SIG-M5 (cell line): ENCODE data around the gene SYTL2.
"Not testable (repeated sequence)": the region's sequence is repeated elsewhere in the genome, so short reads cannot be mapped to it uniquely, and the experiment has no call there.

Source experiments
- DNase-seq: peaks from one replicate; lab custom pipeline; 2025; lab: John Stamatoyannopoulos, UW

SYTL2 gene, protein sequence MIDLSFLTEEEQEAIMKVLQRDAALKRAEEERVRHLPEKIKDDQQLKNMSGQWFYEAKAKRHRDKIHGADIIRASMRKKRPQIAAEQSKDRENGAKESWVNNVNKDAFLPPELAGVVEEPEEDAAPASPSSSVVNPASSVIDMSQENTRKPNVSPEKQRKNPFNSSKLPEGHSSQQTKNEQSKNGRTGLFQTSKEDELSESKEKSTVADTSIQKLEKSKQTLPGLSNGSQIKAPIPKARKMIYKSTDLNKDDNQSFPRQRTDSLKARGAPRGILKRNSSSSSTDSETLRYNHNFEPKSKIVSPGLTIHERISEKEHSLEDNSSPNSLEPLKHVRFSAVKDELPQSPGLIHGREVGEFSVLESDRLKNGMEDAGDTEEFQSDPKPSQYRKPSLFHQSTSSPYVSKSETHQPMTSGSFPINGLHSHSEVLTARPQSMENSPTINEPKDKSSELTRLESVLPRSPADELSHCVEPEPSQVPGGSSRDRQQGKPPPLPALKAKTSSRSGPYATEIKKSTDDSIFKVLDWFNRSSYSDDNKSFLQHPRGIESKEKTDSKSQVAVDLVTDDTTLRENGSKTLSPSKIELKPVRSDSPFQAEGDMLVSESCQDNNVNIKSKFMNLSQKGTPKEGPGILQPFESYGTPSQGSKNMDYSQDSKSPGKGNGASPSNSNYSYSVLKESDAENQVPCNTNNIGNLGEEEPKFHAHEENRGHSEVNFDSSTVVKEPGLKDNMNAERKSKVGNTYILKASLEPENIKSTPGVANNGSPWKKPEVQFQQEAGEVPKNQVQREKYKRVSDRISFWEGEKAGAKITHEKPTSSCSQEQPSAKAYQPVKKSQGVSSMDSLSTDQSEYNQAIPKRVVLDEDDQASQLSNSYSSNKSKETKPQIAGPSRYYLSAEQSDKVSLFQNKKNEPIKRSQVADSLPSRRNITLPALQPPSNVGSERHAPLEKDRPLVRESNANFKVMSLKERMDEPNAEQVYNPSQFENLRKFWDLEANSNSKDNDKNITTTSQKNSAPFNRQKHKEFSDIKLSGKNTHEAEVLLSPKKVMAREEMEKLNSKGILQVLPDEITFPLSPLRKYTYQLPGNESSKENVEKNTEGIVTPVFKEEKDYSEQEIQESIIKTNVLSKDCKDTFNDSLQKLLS (N-terminal part only)

DNA sequence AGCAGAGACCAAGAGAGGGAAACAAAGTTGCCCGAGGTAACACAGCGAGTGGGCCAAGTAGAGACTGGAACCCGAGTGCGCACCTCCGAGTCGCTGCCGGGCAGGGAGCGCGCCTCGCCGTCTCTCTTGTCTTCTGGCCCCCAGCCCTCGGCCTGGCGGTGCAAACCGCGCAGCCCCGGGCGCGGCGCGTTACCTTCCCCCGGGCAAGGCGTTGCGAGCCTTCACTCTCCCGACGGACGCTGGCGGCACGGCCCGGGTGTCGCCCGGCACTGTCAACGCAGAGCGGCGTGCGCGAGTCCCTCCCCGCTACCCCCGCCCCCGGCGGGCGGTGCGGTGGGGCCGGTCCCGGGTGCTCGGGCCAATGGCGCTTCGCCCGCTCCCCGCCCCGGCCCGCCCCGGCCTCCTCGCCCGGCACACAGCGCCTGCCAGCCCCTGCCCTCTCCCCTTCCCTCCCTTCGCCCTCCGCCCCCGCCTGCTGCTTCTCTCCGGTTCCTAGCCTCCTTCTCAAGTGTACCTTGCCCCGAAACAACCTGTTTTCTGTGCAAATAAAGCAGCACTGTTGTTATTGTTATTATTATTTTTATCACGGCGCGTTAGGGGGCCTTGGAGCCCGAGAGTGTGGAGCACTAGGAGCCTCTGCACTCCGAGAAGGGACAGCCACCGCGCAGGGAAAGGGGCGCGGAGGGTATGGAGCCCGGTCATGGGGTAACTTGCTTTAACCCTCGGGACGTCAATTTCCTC lies at the start of gene SYTL2:
Gene SYTL2, minus strand, starts transcription at position 271 of the 741 bp plus-strand sequence. CDS start 53,416 bp downstream, outside the sequence.
- DNase-seq: no peak

DNA sequence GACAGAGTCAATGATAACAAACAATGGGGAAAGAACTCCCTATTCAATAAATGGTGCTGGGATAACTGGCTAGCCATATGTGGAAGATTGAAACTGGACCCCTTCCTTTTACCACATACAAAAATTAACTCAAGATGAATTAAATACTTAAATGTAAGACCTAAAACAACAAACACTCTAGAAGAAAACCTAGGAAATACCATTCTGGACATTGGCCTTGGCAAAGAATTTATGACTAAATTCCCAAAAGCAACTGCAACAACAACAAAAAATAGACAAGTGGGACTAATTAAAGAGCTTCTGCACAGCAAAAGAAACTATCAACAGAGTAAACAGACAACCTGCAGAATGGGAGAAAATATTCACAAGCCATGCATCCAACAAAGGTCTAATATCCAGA lies 48.6 kb upstream of the SYTL2 start:
- not testable (repeated sequence) for DNase-seq

DNA sequence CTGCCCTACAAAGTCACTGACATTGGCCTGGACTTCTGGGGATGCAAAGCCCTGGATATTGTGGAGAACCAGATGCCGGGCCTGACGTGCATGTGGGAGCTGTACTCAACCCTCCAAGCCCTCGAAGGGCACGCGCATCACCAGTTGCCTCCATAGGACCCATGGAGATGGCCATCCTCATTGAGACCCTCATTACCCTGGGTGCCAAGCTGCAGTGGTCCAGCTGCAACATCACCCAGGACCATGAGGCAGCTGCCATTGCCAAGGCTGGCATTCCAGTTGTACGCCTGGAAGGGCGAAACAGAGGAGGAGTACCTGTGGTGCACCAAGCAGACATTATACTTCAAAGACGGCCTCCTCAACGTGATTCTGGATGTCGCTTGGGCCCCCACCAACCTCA lies 46.2 kb upstream of the SYTL2 start:
- no peak for DNase-seq

DNA sequence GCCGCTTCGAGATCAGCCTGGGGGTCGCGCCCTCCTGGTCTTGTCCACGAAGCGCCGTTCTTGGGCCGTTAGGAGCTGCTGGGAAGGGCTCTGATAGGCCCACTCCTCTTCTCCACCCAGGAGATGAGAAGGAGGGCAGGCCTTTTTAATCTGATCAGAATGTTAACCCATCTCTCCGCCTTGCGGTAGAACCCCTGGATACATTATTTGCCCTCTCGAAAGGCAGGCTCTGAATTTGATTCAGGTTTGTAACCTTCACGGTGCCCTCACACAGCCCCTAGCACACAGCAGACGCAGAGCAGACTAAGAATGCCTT lies 44.4 kb upstream of the SYTL2 start, which contains the start of gene CCDC83:
Gene CCDC83, plus strand, starts transcription at position 43 of the 316 bp plus-strand sequence. CDS start 9,741 bp downstream, outside the sequence.
- no peak for DNase-seq

DNA sequence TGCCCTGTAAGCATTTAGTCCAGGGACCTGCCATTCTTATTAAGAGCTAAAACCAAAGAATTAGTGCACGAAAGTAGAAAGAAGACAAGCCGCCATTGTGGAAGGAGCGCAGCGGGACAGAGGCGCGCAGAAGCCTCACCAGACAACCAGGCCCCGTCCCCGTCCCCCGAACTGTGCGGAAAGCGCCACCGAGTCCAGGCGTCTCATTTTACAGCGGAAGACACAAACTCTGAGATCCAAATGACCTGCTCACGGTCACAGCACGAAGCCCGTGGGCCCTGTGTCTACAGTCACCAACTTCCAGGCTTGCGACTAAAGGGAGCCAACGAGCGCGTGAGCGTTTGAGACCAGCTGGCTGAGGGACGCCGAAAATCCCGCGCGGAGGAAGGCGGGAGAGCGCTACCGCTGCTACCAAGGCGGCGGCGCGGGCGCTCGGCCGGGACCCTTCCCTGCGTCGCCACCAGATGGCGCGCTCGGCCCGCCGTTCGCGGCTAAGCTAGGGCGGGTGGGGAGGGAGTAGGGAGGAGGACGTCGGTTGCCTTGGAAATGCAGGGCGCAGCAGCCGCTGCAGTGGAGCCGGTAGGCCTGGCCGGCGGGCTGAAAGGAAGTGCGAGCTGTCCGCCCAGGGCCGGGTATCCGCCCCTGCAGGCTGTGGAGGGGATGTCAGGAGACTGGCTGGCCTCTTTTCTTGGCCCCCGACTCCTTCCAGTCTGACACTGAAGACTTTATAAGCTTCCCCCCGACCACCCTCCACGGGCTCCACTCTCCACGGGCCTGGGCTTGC lies 43.8 kb upstream of the SYTL2 start:
- DNase-seq: peak; percentile 58

DNA sequence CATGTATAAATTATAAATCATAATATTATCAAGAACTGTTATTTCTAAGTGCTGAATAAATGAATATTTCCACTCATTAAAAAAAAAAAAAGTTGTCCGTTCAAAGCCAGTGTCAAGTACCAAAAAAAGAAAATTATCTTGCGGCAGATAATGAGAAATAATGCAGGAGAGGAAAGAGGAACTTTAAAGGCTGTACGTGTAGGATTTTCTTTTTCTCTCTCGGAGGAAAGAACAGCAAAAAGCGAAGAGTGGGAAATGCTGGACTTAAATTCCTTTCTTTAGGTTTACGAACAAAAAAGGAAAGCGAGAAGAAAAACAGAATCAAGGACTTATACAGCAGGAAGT lies 43.2 kb upstream of the SYTL2 start:
- DNase-seq: no peak

DNA sequence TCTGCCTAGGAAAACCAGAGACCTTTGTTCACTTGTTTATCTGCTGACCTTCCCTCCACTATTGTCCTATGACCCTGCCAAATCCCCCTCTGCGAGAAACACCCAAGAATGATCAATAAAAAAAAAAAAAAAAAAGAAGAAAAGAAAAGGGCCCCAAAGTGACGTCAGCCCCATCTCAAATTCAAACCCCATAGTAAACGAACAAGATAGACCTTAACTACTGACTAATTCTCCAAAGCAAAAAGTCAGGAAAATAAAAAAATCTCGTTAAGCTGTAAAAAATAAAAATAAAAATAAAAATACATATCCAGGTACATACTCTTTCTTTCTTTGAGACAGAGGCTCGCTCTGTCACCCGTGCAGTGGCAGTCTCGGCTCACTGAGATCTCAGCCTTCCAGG lies 42.6 kb upstream of the SYTL2 start:
- DNase-seq: not testable (repeated sequence)

DNA sequence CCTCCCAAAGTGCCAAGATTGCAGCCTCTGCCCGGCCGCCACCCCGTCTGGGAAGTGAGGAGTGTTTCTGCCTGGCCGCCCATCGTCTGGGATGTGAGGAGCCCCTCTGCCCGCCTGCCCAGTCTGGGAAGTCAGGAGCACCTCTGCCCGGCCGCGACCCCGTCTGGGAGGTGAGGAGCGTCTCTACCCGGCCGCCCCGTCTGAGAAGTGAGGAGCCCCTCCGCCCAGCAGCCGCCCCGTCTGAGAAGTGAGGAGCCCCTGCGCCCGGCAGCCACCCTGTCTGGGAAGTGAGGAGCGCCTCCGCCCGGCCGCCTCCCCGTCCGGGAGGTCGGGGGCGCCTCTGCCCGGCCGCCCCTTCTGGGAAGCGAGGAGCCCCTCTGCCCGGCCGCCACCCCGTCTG lies 41.8 kb upstream of the SYTL2 start:
- DNase-seq: not testable (repeated sequence)

DNA sequence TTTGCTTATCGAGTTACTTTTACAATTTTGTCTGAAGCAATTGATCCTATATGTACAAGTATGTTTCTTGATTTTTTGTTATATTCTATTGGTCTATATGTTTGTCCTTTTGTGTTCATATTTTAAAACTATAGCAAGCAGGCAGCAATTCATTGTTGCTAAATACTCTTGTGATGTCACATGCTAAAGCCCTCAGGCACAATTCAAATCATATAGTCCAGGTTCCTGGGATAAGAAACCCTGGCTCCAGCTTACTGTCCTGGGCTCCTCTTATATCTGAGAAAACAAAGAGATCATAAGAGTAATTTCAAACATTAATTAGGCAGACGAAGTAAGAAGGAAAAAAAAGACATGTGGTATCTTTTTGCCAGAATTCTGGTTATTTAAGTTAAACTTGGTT lies 37.6 kb upstream of the SYTL2 start:
- no peak for DNase-seq

DNA sequence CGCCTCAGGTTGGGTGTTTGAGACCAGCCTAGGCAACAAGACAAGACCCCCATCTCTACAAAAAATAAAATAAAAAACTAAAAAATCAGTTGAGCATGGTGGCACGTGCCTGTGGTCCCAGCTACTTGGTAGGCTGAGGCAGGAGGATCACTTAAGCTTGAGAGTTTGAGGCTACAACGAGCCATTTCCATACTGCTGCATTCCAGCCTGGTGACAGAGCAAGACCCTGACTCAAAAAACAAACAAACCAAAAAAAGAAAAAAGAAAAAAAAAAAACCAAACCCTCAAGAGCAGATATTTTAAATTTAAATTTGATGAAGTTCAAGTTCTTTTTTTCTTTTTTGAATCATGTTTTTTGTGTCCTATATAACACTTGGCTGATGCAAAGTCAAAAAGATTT lies 37.1 kb upstream of the SYTL2 start:
- no peak for DNase-seq

DNA sequence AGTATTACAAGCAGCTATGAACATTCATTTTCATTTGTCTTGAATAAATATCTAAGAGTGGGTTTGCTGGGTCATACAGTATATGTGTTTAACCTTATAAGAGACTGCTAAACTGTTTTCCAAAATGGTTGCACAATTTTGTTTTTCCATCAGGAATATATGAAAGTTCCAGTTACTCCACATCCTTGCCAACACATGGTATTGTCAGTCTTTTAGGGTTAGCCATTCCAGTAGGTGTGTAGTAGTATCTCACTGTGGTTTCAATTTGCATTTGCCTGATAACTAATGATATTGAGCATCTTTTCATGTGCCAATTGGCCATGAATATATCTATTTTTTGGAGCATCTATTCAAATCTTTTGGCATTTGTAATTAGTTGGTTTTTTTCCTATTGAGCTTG lies 36.5 kb upstream of the SYTL2 start:
- no peak for DNase-seq

DNA sequence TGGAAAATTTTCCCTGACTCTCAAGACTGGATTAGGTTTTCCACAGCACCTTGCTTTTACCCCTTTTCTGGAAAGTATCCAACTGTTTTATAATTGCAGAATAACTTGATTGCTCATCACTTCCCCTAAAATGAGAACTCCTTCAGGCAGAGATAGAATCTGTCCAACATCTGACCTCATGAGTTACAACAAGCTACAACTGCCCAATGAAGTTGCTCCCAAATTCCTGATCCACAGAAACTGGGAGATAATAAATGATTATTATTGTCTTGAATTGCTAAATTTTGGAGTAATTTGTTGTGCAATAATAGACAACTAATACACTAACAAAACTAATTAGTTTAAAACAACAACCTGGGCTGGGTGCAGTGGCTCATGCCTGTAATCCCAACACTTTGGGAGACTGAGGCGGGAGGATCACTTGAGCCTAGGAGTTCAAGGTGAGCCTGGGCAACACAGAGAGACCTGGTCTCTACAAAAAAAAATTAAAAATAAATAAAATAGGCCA lies 34.2 kb upstream of the SYTL2 start:
- DNase-seq: no peak

DNA sequence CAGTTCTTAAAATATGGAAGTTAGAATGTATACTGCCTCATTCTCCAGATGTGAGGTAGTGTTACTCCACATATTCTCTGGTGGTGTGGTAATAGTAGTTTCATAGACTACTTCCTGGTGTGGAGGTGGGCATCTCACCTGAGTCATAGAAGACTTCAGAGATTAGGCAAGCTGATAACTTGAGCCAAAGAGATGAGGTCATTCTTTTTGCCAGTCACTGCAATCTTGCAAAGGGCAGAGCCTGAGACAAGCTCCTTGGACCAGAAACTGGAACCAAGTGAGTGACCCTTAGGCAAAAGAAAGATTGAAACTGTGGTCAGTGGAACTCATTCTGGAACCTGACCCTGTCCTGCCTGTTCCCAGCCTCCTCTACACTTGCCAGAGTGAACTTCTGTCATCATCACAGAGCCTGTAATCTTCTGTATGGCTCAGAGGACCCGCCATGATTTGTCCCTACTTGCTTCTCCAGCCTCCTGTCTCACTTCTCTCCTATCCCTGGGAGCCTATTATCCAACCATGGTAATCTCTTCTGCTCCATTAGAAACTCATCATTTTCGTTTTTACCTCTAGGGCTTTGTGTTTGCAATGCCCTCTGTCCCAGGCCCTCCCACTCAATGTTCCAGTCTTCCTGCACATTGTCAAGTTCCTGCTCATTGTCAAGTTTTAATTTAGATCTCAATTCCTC lies 33.6 kb upstream of the SYTL2 start:
- DNase-seq: no peak

DNA sequence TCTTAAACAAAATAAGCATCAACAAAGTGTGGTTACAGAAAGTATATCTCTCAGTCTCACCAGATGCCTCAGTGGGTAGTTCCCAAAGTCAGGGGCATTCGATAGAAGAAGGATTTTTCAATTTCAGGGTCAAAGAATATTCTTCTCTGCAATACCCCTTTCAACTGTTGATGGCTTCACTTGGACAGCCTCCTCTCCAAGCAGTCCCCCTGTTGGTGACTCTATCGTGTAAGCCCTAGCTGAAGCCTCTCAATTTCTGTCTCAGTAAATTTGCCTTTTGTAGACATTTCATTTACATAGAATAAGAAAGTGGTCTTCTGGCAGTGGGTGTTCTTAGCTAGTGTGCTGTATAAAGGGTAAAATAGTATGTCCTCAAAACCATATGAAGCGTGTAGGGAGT lies 33.0 kb upstream of the SYTL2 start:
- no peak for DNase-seq

DNA sequence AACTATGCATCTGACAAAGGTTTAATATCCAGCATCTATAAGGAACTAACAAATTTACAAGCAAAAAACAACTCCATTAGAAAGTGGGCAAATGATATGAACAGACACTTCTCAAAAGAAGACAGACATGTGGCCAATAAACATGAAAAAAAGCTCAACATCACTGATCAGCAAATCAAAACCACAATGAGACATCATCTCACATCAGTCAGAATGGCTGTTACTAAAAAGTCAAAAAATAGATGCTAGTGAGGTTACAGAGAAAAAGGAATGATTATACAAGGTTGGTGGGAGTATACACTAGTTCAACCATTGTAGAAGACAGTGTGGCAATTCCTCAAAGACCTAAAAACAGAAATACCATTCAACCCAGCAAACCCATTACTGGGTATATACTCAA lies 30.0 kb upstream of the SYTL2 start:
- DNase-seq: not testable (repeated sequence)

DNA sequence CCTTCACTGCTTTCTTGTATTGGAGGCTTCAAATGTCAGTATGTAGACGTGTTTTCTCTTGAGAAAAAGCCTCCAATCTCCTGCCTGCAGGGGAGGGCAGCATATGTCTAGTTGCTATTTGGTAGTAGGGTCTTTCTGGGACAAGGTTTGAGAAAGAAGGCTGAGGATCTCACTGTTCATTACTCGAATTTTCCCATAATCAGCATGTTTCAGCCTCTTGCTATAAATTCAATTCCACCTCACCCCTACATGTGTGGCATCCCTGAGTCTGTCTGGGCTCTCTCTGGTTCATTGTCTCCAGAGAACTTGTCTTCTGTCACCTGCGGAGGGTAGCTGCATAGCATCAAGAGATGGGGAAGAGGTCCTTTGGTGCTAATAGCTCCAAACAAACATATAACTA lies 24.8 kb upstream of the SYTL2 start:
- DNase-seq: no peak

DNA sequence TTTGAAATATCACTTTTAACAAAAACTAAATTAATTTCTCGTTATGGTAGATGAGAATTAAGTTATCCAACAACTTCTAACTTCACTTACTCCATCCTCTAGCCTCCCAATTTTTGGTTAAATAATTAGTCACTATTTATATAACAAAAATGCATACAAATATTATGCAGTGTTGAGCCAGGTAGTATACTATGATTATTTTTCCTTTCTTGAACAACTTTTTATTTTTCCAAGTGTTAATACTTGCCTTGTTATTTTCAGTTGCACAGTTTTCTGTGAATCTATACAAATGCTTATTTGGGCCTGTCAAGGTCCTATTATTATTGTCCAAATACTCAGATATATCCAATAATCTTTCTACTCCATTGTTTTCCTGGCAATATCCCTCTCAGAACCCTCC lies 24.3 kb upstream of the SYTL2 start:
- no peak for DNase-seq

DNA sequence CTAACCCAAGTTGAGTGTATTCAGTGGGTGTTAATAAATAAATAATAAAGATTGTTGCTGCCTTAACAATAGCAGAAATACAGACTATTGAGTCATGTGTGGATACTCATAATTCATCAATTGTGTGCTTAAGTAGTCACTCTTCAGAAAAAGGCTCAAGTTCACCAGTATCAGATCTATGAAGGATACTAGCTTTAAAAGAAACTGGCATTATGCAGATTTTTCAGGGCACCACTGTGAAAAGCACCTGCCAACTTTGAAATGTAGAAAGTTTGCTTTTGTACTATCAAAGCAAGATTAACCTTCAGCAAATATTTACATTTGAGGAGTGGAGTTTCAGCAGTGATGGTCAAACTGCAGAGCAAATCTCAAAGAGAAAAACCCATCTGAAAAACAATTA lies 20.1 kb upstream of the SYTL2 start:
- DNase-seq: no peak

DNA sequence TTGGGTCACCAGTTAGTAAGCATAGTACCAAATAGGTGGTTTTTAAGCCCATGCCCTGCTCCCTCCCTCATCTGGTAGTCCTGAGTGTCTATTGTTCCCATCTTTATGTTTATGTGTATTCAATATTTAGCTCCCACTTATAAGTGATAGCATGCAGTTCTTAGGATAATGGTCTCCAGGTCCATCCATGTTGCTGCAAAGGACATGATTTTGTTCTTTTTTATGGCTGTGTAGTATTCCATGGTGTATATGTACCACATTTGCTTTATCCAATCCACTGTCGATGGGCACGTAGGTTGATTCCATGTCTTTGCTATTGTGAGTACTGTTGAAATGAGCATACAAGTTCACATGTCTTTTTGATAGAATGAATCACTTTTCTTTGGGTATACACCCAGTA lies 18.2 kb upstream of the SYTL2 start:
- no peak for DNase-seq

DNA sequence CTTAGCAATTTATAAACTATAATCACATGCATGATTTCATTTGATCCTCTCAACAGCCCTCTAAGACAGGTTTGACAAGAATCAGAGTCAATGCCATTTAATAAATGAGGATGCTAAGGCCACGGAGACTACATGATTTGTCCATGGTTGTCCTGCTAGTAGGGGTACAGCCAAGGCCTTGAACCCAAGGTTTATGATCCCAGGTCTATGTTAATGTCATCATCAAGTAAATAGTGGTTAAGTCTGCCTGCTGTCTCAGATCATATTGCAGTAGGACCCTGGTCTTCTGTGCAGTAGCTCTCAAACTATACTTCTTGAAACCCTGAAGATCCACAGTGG lies 17.7 kb upstream of the SYTL2 start:
- DNase-seq: no peak
